DMS114 treated with DMSO at 0.1 percent for 48 hours (cell line): ENCODE results near the gene CHSY1.

ENCODE experiments used
- DNase-seq: peaks from one replicate; lab custom pipeline; 2025; ENCODE audit not compliant: unreplicated experiment; lab: John Stamatoyannopoulos, UW

The CHSY1 gene

GRCh38 chr15:101173233-101174119 lies 78.4 kb downstream of the CHSY1 start:
- no peak for DNase-seq

DNA sequence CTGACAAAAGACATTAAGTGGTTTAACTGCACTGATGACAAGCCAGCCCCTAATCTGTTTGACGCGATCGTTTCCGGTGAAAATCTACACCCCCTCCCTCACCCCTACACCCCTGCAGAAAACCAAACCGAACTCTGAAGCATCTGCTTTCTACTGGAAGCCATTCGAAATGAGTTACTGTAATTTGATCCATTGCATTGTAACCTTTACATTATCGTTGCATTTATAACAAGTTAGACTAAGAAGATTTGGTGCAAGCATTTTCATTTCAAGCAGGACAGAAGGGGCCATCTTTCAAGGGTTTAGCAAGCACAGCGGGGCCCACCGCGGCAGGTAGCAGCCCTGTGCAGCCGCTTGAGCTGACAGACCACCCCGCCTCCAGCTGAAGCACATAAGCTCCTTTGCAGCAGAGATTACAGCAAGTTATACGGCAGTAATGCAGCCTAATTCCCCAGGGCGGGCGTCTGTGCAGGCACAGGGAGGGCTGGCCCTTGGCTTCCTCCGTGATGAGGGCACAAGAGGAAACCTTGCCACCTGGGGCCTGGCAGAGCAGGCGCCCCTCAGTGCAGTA lies 79.3 kb downstream of the CHSY1 start:
- DNase-seq = no peak

DNA sequence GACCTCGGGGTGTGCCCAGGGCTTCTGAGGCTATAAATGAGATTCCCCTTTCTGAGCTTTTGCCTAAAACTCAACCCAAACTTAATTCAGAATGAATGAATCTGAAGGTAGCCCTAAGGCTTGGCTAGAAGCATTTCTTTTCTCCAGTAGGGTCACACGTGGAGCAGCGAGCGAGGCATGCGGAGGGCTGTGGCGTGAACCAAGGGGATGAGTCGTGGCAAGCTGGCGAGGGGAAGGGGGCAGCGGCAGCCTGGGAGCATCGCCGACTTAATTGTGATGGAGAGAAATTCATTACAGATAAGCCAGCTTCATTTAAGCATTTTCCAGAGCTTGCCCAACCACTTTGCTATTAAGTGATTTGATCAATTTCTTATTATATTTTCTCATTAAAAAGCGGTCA lies 79.9 kb downstream of the CHSY1 start:
- DNase-seq = no peak

DNA sequence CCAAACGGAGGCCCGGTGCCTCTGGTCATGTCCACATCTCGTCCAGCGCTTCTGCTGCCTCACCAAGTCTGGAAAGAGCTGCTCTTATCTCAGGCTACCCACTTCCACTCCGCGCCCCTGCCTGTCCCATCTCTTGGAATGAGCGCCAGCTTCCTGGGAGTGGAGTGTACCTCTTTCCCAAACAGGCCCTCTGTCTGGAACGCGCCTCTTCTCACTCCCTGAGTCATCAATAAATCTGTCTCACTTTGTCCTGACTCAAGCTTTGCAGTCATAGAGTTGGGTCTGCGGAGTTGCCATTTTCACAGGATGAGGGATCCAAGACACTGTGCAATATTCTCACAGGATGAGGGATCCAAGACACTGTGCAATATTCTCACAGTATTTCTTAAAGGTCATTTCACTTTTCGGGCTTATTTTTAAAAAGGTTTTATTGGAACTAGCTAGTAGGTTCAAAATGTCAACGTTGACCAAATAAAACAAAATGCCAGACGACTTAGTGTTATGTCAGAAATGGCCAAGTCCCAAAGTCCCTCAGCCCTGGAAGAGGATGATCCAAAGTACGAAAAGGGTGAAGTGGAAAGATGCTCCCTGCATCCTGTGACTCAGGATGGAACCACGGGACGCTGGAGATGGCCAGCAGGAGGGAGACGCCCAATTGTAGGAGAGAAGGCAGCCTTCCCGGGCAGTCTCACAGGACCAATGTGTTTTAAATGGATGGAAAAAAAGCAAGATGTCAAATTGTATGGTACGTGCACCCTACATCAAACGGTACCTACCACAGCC lies 81.1 kb downstream of the CHSY1 start:
- DNase-seq = no peak

- no peak for DNase-seq
These were observed 82.3 kb downstream of the CHSY1 start for GRCh38 chr15:101169495-101170071.

DNA sequence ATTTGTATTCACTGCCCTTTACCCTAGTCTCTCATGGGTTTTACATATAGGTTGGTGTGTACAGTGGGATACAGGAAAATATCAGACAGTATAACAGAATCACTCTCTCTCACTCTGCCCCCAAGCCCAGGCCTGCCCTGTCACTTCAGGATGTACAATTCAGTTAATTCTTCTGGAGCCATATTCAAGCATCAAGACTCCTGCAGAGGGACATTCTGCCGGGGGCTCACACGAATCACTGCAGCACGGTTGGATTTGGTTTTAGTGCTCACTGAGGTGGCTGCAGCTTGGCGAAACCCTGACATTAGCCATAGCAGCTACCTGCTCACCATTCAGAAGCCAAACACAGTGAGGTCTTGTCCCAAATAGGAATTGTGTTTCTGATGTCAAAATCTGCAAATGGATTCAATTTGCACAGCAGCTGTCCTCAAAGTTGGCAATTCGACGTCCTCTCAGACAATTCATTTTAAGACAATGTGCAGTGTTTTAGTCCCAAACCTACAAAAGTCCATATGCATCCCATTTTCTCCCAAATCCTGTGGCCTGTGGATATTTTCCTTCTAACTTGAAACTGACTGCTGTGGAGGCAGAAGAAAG lies 82.9 kb downstream of the CHSY1 start:
- no peak for DNase-seq

GRCh38 chr15:101168463-101168824 lies 83.4 kb downstream of the CHSY1 start:
- no peak for DNase-seq

DNA sequence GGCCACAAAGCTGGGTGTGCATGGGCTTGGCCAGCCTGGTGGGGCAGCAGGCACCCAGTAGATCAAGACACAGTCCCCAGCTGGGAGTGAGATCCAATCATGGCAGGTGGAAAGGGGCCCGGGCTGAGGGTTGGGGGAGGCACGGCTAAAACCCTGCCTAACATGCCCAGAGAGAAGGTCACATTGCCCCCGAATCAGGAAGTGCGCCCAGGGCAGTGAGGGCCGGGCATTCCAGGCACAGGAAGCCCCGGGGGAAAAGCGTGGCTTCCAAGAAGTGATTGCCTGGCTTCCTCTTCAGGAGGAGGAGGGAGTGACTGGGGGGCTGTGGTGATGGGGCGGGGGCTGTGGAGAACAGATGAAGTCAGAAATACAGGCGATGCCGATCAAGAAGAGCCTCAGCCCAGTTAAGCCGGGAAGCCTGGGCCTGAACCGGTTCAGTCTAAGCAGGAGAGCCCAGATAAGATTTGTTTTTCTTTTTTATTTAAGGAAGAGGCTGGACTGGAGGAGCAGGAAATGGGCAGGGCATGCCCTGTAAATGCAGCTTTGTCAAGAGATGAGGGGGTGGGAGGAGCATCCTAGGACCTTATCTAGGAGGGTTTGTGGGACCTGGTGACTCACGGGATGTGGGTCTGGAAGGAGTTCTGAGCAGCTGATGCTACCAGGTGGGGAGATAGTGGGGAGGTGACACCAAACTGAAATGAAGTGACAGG lies 83.9 kb downstream of the CHSY1 start:
- no peak for DNase-seq

DNA sequence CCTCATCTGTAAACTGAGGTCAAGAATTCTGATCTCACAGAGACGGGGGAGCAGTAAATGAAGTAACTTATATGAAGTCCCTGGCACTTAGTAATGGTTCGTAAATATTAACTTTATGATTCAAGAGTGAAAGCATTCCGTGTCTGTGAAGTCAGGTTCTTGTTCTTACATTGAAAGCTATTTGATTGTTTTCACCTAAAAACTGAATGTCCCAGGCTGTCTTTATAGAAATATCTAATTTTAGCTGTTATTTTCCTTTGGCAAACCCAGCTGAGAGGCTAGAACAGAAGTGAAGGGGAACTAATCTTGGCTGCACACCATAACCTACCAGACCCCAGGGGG lies 84.5 kb downstream of the CHSY1 start:
- no peak for DNase-seq

DNA sequence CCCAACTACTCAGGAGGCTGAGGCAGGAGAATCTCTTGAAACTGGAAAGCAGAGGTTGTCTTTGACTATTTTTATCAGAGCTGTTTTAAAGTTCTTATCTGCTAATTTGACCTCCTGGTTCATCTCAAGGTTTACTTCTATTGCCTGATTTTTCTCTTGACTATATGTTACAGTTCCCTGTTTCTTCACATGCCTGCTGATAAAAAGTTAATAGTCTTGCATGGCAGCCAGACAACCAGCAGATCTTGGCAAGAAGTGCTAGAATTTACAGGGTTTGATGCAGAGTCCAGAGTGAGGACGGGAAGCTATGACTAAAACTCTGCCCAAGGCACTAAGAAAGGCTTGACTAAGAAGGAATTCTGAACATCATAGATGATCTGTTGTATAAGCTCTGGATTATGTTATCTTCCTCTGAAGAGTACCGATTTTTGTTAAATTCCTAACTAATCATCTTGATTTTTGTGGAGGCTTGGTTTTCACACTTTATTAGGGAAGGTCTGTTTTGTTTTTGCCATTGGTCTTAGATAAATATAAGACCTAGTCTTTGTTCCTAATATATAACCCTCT lies 85.9 kb downstream of the CHSY1 start:
- no peak for DNase-seq

DNA sequence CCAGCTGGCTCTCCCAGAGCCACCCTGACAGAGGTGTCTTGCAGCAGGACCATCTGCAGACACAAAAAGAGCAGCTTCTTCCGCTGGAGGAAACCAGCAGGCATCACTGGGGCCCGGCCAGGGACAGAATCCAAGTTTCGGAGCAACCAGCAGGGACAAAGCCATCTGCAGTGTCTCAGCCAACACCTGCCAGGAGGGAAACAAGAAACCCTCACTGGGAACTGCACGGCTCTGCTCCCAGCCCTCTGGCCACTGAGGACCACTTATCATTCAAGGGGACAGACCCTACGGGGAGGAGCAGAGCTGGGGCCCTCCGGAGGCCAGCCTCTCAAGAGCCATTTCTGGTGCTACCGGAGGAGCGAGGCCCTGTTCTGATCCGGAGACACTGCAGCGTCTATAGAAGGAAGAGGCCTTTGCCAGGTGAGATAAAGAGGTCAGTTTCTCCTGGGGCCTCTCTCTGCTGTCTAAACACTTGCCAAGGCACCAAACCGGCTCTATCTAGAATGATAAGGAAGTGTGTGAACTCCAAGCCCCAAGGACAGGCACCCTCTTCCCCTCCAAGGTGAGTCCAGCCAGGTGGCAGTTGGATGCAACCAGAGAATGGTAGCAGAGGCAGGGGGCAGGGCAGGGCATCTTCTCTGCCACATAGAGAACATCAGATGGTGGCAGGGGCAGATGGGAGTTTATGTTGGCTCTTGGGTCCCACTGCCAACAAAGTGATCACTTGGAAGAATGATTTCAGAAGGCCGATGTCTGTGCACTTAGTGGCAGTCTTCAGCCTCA lies 89.0 kb downstream of the CHSY1 start:
- DNase-seq = no peak

DNA sequence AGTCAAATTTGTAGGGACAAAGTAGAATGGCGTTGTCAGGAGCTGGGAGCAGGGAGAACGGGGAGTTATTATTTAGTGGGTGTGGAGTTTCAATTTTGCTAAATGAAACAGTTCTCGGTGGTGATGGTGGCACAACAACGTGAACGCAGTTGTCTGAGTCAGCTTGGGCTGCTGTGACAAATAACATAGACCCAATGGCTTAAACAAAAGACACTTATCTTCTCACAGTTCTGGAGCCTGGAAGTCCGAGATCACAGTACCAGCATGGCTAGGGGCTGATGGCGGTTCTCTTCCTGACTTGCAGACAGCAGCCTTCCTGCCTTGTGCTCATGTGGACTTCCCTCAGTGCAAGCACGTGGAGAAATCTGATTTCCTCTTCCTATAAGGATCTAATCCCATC lies 90.2 kb downstream of the CHSY1 start:
- DNase-seq = no peak

GRCh38 chr15:101159936-101160815 lies 91.7 kb downstream of the CHSY1 start:
- no peak for DNase-seq

DNA sequence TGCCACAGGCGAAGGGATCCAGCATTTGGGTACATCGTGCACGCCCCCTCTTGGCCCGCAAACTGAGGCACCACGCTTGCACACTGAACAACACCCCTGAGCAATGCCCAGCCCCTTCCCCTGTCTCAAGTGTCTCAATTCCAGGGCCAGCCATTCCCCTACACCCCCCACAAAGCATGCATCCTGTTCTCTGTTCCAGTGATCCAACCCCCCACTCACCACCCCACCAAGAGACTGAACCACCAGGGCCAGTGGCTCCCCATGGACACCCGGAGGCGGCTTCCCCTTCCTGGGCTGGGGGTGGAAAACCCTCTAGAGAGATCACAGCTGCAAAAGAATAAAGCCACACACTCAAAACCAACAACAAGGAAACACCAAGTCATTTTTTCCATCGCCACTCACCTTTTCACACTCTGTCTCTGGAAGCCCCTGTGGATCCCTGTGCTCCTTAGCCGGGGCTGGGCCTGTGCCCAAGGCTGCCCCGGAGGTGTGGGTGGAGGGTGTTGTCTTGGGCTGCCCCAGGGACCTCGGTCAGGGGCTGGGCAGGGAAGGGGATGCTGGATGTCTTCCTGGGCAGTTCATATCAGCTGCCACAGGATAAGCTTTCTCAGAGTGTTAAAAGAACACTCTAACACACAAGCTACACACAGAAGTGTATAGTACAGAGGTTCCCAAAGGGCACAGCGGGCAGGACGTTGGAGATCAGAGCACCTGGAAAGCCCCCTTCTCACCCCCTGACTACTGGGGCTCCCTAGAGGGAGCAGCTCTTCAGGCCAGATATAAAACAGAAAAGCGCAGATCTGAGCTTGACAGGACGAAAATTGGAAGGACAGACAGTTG lies 92.5 kb downstream of the CHSY1 start:
- no peak for DNase-seq

DNA sequence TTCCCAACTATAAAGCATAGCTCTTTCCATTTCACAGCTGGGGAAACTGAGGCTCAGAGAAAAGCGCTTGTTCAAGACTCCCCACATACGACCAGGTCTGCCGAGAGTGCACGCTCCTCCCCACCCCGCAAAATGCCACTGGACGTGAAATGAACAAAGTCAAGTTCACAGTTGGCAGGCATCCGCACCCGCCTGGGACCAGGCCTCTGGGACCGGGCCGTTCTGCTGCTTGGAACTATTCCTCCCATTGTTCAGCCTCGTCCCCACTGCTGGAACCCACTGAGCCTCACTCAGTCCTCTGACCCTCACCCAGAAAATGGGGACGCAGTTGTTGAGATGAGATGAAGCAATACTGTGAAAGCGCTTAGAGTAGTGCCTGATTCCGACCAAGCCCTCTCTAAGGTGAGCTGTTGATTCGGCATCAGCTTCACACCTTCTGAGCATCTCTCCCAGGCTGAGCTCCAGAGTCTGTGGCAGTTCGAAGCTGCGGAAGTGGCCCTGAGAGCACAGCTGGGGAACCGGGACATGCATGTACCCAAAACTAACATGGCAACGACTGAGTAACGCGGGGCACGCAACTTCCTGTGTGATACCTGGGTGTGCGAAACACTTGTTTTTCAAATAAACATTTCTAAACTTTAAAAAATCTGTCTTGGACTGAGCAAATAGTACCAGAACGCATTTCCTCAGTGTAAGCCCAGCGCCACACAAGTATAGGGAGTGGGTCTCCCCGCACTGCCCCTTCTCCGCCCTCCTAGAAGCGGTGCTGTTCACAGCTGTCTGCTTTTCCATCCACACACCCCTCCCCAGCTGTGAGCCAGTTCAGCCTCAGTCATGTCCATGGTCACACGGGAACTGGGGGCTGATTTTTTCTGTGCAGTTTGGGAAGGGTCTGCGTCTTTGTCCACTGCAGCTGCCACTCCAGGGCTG lies 93.4 kb downstream of the CHSY1 start:
- no peak for DNase-seq

- DNase-seq = no peak
These were observed 94.1 kb downstream of the CHSY1 start for GRCh38 chr15:101157721-101158120.
